Stimulated activated naive B cell treated with anti-CD40 and anti-IgM and Interleukin-4, amounts not matched to agents 10 μg/mL and 1 μg/mL and 100 μg/mL, for 72 hours (primary cell): Measurements from ENCODE around the gene CACNA2D4.
A peak's percentile ranks its signal among the peaks of the same experiment; 100 is the strongest.

Experiments
- ATAC-seq, 2 donors: fragments of 150-1000 bp; cut with Tn5 transposase; replicated peaks; 2 replicates each; pipeline ENCODE4 v1.10.0; 2021; ENCODE audit warnings: moderate library complexity in 1 of 2
- DNase-seq: peaks from one replicate; pipeline ENCODE4 v3.0.0; 2021
- H3K27ac Mint-ChIP-seq: one replicate; pipeline ENCODE4 v1.8.0; 2022; ENCODE audit warnings: mild to moderate bottlenecking, mixed read lengths
- H3K27me3 Mint-ChIP-seq, 2 donors: one replicate each; pipeline ENCODE4 v1.8.0; 2022; ENCODE audit warnings: mixed read lengths in 2 of 2
- H3K36me3 Mint-ChIP-seq, 2 donors: one replicate each; pipeline ENCODE4 v1.8.0; 2022; ENCODE audit warnings: mixed read lengths in 2 of 2, mild to moderate bottlenecking in 1 of 2
- H3K4me1 Mint-ChIP-seq, 2 donors: one replicate each; pipeline ENCODE4 v1.8.0; 2022; ENCODE audit warnings: mixed read lengths in 2 of 2, mild to moderate bottlenecking in 1 of 2
- H3K4me3 Mint-ChIP-seq, 2 donors: one replicate each; pipeline ENCODE4 v1.8.0; 2022; ENCODE audit warnings: mild to moderate bottlenecking in 2 of 2, mixed read lengths in 2 of 2, moderate library complexity in 1 of 2
- H3K9me3 Mint-ChIP-seq, 2 donors: one replicate each; pipeline ENCODE4 v1.8.0; 2022; ENCODE audit warnings: mixed read lengths in 2 of 2, mild to moderate bottlenecking in 1 of 2

The CACNA2D4 gene

DNA sequence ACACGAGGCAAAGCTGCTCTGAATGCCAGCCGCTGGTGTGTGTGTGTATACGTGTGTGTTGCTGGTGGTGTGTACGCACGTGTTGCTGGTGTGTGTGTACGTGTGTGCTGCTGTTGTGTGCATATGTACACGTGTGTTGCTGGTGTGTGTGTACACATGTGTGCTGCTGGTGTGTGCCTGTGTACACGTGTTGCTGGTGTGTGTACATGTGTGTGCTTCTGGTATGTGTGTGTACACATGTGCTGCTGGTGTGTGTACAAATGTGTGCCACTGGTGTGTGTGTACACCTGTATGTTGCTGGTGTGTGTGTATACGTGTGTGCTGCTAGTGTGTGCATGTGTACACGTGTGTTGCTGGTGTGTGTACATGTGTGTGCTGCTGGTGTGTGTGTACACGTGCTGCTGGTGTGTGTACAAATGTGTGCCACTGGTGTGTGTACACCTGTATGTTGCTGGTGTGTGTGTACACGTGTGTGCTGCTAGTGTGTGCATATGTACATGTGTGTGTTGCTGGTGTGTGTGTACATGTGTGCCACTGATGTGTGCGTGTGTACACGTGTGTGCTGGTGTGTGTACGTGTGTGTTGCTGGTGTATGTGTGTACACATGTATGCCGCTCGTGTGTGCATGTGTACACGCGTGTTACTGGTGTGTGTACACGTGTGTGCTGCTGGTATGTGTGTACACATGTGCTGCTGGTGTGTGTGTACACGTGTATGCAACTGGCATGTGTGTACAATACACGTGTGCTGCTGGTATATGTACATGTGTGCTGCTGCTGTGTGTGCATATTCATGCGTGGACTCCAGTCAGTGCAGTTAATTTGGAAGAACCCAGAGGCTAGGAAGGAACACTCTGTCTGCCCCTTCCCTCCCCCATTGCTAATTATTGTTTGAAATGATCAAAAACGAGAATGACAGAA, 47.2 kb downstream of the CACNA2D4 start:
- ATAC-seq (no peak), DNase-seq (no peak)
- H3K9me3 Mint-ChIP-seq = peaks cover 14 to 18% of the 10 kb centered on the region in 2 donors
- no peak overlapping the region for H3K4me3 Mint-ChIP-seq
- no peaks in the 10 kb centered on the region for H3K4me1 Mint-ChIP-seq
- H3K36me3 Mint-ChIP-seq = no peaks in the 10 kb centered on the region
- H3K27ac Mint-ChIP-seq = no peak overlapping the region
- peaks cover 16 to 29% of the 10 kb centered on the region in 2 donors for H3K27me3 Mint-ChIP-seq

DNA sequence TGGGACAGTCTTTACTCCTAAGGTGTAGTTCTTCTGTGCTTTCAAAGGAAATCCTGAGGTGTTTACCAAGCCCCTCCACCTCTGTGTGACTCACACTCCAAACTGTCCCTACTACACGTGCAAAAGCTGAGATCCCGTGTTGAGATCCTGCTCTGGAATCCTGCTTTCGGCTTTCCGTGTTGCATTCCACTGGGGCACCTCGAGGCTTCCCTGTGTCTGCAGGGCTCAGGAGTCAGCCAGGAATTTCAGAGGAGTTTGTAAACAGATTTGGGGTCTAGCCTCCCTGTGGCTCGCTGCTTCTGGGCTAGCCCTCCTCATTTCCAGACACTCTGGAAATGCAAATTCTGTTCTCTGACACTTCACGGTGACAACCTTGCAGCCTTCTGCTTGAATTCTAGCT, 48.4 kb downstream of the CACNA2D4 start:
- H3K27me3 Mint-ChIP-seq = peaks cover 16 to 31% of the 10 kb centered on the region in 2 donors
- H3K4me3 Mint-ChIP-seq = no peak overlapping the region
- H3K36me3 Mint-ChIP-seq = peaks cover 0 to 1% of the 10 kb centered on the region in 2 donors
- ATAC-seq (no peak), DNase-seq (no peak)
- H3K9me3 Mint-ChIP-seq = peaks cover 15 to 18% of the 10 kb centered on the region in 2 donors
- no peaks in the 10 kb centered on the region for H3K4me1 Mint-ChIP-seq
- no peak overlapping the region for H3K27ac Mint-ChIP-seq

GRCh38 chr12:1869145-1869544, 49.3 kb downstream of the CACNA2D4 start:
- H3K27me3 Mint-ChIP-seq = peaks cover 12 to 38% of the 10 kb centered on the region in 2 donors
- no peaks in the 10 kb centered on the region for H3K4me1 Mint-ChIP-seq
- ATAC-seq (no peak), DNase-seq (no peak)
- H3K9me3 Mint-ChIP-seq = peaks cover 15 to 18% of the 10 kb centered on the region in 2 donors
- H3K27ac Mint-ChIP-seq = no peak overlapping the region
- peaks cover 0 to 1% of the 10 kb centered on the region in 2 donors for H3K36me3 Mint-ChIP-seq
- H3K4me3 Mint-ChIP-seq = no peak overlapping the region

DNA sequence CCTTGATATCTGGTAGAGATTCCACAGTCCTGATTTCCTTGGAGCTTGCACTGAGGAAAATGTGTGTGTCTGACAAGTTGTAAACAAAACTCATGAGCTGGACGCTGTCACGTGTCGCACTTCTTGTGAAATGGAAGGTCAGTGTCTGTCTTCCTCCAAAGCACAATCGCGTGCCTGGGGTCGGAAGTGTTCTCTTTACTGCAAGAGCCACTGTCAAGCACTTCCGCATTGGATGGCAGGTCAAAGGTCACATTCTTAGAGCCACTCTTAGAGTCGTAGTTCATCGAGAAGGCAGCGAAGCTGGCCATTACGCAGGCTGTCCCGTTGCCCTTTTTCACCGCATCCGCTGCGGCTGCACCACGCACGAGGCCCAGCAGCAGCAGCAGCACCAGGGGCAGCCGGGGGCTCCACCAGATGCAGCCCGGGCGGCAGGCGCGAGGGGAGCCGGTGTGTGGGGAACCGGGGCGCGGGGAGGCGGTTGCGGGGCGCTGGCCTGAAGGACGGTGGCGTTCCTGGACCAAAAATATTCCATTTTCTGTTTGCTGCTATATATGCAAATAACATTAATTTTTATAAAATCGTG, 53.1 kb downstream of the CACNA2D4 start:
- peaks cover 5 to 6% of the 10 kb centered on the region in 2 donors for H3K9me3 Mint-ChIP-seq
- H3K27ac Mint-ChIP-seq = no peak overlapping the region
- H3K36me3 Mint-ChIP-seq = peaks cover 0 to 1% of the 10 kb centered on the region in 2 donors
- no peak overlapping the region for H3K4me3 Mint-ChIP-seq
- H3K4me1 Mint-ChIP-seq = no peaks in the 10 kb centered on the region
- ATAC-seq (no peak), DNase-seq (no peak)
- H3K27me3 Mint-ChIP-seq = peaks cover 17 to 38% of the 10 kb centered on the region in 2 donors

- Mint-ChIP-seq H3K27me3 (peaks cover 21 to 38% of the 10 kb centered on the region in 2 donors), H3K4me3 (no peak overlapping the region), H3K27ac (no peak overlapping the region), H3K4me1 (no peaks in the 10 kb centered on the region), H3K9me3 (peaks cover 4 to 6% of the 10 kb centered on the region in 2 donors), H3K36me3 (peaks cover 0 to 1% of the 10 kb centered on the region in 2 donors)
- ATAC-seq = no peak
- no peak for DNase-seq
Observed at GRCh38 chr12:1864867-1865266, 53.6 kb downstream of the CACNA2D4 start.

- no peaks in the 10 kb centered on the region for H3K4me1 Mint-ChIP-seq
- peaks cover 4 to 5% of the 10 kb centered on the region in 2 donors for H3K9me3 Mint-ChIP-seq
- peaks cover 20 to 38% of the 10 kb centered on the region in 2 donors for H3K27me3 Mint-ChIP-seq
- peaks cover 0 to 1% of the 10 kb centered on the region in 2 donors for H3K36me3 Mint-ChIP-seq
- ATAC-seq = no peak
- H3K27ac Mint-ChIP-seq = no peak overlapping the region
- no peak for DNase-seq
- no peak overlapping the region for H3K4me3 Mint-ChIP-seq
Observed at GRCh38 chr12:1864456-1864855, 54.0 kb downstream of the CACNA2D4 start.

DNA sequence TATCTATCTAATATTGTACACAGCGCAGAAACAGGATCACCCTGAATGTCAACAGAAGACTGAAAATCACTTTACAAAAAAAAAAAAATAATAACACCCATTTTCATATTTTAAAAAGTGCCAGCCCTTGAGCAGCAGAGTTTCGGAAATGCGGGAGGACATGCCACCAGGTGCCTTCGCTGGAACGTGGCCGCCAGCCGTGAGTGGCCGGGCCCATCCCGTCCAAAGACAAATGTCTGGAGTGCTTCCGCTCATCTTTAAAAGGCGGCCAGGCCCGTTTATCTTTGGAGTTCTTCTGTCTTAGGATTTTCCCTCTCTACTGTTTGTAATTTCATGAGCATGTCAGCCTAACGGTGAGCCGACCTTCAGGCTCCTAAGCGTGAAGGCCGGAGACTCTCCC, 54.6 kb downstream of the CACNA2D4 start:
- peaks cover 4% of the 10 kb centered on the region in 2 donors for H3K9me3 Mint-ChIP-seq
- no peak overlapping the region for H3K27ac Mint-ChIP-seq
- DNase-seq = no peak
- ATAC-seq = no peak
- H3K4me3 Mint-ChIP-seq = no peak overlapping the region
- peaks cover 18 to 38% of the 10 kb centered on the region in 2 donors for H3K27me3 Mint-ChIP-seq
- no peaks in the 10 kb centered on the region for H3K4me1 Mint-ChIP-seq
- peaks cover 0 to 1% of the 10 kb centered on the region in 2 donors for H3K36me3 Mint-ChIP-seq

GRCh38 chr12:1862973-1863372, 55.5 kb downstream of the CACNA2D4 start:
- ATAC-seq (no peak), DNase-seq (no peak)
- Mint-ChIP-seq H3K4me3 (no peak overlapping the region), H3K4me1 (no peaks in the 10 kb centered on the region), H3K27ac (no peak overlapping the region), H3K27me3 (peaks cover 13 to 29% of the 10 kb centered on the region in 2 donors), H3K36me3 (peaks cover 0 to 1% of the 10 kb centered on the region in 2 donors), H3K9me3 (peaks cover 0 to 4% of the 10 kb centered on the region in 2 donors)

GRCh38 chr12:1859643-1860042, 58.8 kb downstream of the CACNA2D4 start:
- H3K4me1 Mint-ChIP-seq = no peaks in the 10 kb centered on the region
- H3K27me3 Mint-ChIP-seq = peaks cover 9 to 16% of the 10 kb centered on the region in 2 donors
- DNase-seq (no peak), ATAC-seq (no peak)
- H3K4me3 Mint-ChIP-seq = no peak overlapping the region
- no peak overlapping the region for H3K27ac Mint-ChIP-seq
- peaks cover 8 to 15% of the 10 kb centered on the region in 2 donors for H3K9me3 Mint-ChIP-seq
- H3K36me3 Mint-ChIP-seq = peaks cover 8 to 11% of the 10 kb centered on the region in 2 donors

DNA sequence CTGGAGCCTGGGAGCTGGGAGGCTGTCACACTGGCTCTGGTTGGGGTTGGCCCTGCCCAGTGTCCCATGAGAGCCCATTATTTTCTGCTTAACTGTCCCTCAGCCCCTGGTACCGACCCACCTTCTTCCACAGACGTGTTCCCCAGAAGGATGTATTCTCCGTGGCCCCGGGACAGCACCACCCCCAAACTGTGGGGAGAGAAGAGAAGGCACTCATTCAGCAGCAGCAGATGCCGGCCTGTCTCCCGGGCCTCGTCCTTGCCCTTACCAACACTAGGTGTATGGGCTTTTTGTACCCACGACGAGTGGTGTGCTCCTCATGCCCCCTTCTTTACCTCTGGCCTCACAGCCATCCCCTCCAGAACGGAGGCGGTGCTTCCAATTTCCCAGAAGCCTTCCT, 60.0 kb downstream of the CACNA2D4 start:
- DNase-seq (no peak), ATAC-seq (no peak)
- Mint-ChIP-seq H3K9me3 (peaks cover 8 to 15% of the 10 kb centered on the region in 2 donors), H3K4me1 (no peaks in the 10 kb centered on the region), H3K27ac (no peak overlapping the region), H3K36me3 (peaks cover 8 to 11% of the 10 kb centered on the region in 2 donors), H3K4me3 (no peak overlapping the region), H3K27me3 (peaks cover 6 to 16% of the 10 kb centered on the region in 2 donors)

DNA sequence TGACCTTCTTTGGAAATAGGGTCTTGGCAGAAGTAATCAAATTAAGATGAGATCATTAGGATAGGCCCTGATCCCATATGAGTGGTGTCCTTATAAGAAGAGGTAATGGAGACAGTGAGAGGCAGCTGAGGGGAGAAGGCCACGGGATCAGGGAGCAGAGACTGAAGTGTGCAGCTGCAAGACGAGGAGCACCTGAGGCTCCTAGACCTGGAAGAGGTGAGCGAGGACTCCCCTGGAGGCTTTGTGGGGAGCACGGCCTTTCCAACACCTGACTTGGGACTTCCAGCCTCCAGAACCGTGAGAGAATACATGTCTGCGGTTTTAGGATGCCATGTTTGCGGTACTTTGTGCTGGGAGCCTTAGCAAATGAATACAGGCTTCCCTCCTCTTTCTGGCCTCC, 60.6 kb downstream of the CACNA2D4 start:
- Mint-ChIP-seq H3K9me3 (peaks cover 8 to 15% of the 10 kb centered on the region in 2 donors), H3K27me3 (peaks cover 6 to 16% of the 10 kb centered on the region in 2 donors), H3K4me3 (no peak overlapping the region), H3K36me3 (peaks cover 8 to 11% of the 10 kb centered on the region in 2 donors), H3K4me1 (no peaks in the 10 kb centered on the region), H3K27ac (peak overlapping the region; percentile 63)
- ATAC-seq (no peak), DNase-seq (no peak)

GRCh38 chr12:1857086-1857485, 61.4 kb downstream of the CACNA2D4 start:
- DNase-seq = no peak
- Mint-ChIP-seq H3K36me3 (peaks cover 8 to 11% of the 10 kb centered on the region in 2 donors), H3K4me1 (no peaks in the 10 kb centered on the region), H3K27ac (no peak overlapping the region), H3K27me3 (peaks cover 6 to 16% of the 10 kb centered on the region in 2 donors), H3K4me3 (no peak overlapping the region), H3K9me3 (peaks cover 8 to 15% of the 10 kb centered on the region in 2 donors)
- ATAC-seq = no peak

DNA sequence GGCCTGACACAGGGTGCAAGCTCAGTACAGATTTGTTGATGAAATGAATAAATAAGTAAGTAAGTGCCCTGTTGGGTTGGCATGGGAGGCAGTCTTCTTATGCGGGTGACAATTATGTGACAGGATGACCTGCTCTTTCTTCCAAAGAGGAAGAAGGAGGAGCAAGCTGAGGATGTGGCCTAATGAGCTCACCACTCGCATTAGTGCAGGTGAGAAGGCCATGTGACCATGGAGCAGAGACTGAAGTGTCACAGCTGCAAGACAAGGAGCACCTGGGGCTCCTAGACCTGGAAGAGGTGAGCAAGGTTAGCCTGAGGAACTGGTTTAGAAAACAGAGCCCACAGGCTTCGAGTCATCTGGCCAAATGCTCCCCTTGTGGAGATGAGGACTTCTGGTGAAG, 63.2 kb downstream of the CACNA2D4 start:
- no peak overlapping the region for H3K4me3 Mint-ChIP-seq
- H3K36me3 Mint-ChIP-seq = peaks cover 8 to 11% of the 10 kb centered on the region in 2 donors
- no peak overlapping the region for H3K27ac Mint-ChIP-seq
- no peaks in the 10 kb centered on the region for H3K4me1 Mint-ChIP-seq
- H3K27me3 Mint-ChIP-seq = peaks cover 6 to 10% of the 10 kb centered on the region in 2 donors
- peaks cover 8 to 15% of the 10 kb centered on the region in 2 donors for H3K9me3 Mint-ChIP-seq
- DNase-seq (no peak), ATAC-seq (no peak)

DNA sequence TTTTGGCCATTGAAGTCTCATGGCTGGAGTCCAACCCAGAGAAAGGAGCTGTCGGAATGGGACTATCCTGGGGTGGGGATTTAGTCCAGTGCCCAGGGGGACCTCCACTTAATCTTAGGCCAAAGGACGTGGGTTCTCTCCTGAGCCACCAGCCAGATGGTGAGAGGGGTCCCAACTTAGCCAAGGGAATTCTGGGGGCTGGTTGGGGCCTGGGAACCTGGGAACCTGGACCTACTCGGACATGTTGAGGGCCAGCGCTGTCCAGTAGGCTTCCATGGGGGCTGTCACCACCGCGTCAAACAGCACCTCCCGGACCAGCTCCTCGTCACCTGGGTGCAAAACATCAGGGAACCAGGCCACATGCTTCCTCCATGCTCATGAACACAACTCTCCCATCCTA, 64.7 kb downstream of the CACNA2D4 start:
- ATAC-seq = no peak
- Mint-ChIP-seq H3K27me3 (peaks cover 6 to 7% of the 10 kb centered on the region in 2 donors), H3K27ac (no peak overlapping the region), H3K9me3 (peaks cover 8 to 15% of the 10 kb centered on the region in 2 donors), H3K4me3 (no peak overlapping the region), H3K4me1 (no peaks in the 10 kb centered on the region), H3K36me3 (peaks cover 8 to 11% of the 10 kb centered on the region in 2 donors)
- DNase-seq = no peak
